Astrocyte of the cerebellum (primary cell): Measurements from ENCODE around the gene TSPAN33.

ENCODE experiments used
- DNase-seq: peaks from one replicate; pipeline ENCODE4 v3.0.0-alpha.2; 2011; ENCODE audit warnings: low read depth
- H3K4me3 ChIP-seq: 2 replicates; pipeline ENCODE4 v1.5.1; 2011; ENCODE audit warnings: mild to moderate bottlenecking, low read depth, low read length, moderate library complexity
- CTCF ChIP-seq: IDR thresholded peaks from 2 replicates; pipeline ENCODE4 v1.5.1; 2012; ENCODE audit warnings: low read length, low read depth, moderate library complexity, mild to moderate bottlenecking; ENCODE audit errors: missing control alignments
- in situ Hi-C: cut with HindIII; loops from 2 replicates; pipeline ENCODE4 v1.10.0; 2017; ENCODE audit warnings: low sequenced_read_pairs

Gene TSPAN33

GRCh38 chr7:129122078-129122750, 22.3 kb upstream of the TSPAN33 start:
- H3K4me3 ChIP-seq, result no peak overlapping the region
- TF ChIP-seq CTCF, result no peak
- DNase-seq, result no peak
- in situ Hi-C loops, result no loop called here

GRCh38 chr7:129122751-129123509, 21.6 kb upstream of the TSPAN33 start:
- DNase-seq, result no peak
- TF ChIP-seq CTCF, result no peak
- no peak overlapping the region for H3K4me3 ChIP-seq
- in situ Hi-C loops, result no loop called here

- no peak for DNase-seq
- TF ChIP-seq CTCF, result no peak
- H3K4me3 ChIP-seq, result no peak overlapping the region
- in situ Hi-C loops, result no loop called here
Observed at GRCh38 chr7:129123510-129123857, 21.0 kb upstream of the TSPAN33 start.

- TF ChIP-seq CTCF, result no peak
- no peak overlapping the region for H3K4me3 ChIP-seq
- no peak for DNase-seq
- in situ Hi-C loops, result no loop called here
Observed at GRCh38 chr7:129126314-129126713, 18.2 kb upstream of the TSPAN33 start.

GRCh38 chr7:129127154-129127553, 17.4 kb upstream of the TSPAN33 start:
- no peak for DNase-seq
- H3K4me3 ChIP-seq, result no peak overlapping the region
- in situ Hi-C loops, result no loop called here
- TF ChIP-seq CTCF, result no peak

- no peak for DNase-seq
- in situ Hi-C loops, result no loop called here
- no peak overlapping the region for H3K4me3 ChIP-seq
- no peak for TF ChIP-seq CTCF
Observed at GRCh38 chr7:129127601-129128000, 16.9 kb upstream of the TSPAN33 start.
